ENCODE data around the gene CBLB. TPM values are rescaled to one million over a fixed set of nuclear protein-coding genes. Genes with fewer than 3 reads are reported as not detected.
A peak's percentile ranks its signal among the peaks of the same experiment; 100 is the strongest.

The CBLB gene
- total and polyA plus RNA-seq, 12 donors: 20.4 to 58.9 (median 33.5) TPM

GRCh38 chr3:105746231-105746996 lies 122.4 kb downstream of the CBLB start:
- TF ChIP-seq CTCF (IDR thresholded peaks at IDR 0.05) (no peak), POLR2A (IDR thresholded peaks at IDR 0.05) (no peak)
- Histone ChIP-seq H3K9me3 (replicated peaks in 1 of 3) (no peaks in the 10 kb centered on the region), H3K36me3 (replicated peaks in 1 of 2) (peaks cover 0 to 12% of the 10 kb centered on the region in 2 donors), H3K27me3 (no peaks in the 10 kb centered on the region), H3K4me1 (replicated peaks in 1 of 2) (peaks cover 6 to 21% of the 10 kb centered on the region in 2 donors), H3K4me3 (no peak overlapping the region), H3K27ac (peak overlapping the region in 3 of 5 donors; percentile 10 to 55 (median 27))
- WGBS, 4 donors: 61 to 87% (median 67%) methylated on average over 3 of the region's 3 CpGs
- intact Hi-C loops (cut with DNase I): no loop called here
- DNase-seq: no peak

GRCh38 chr3:105745046-105745445 lies 123.8 kb downstream of the CBLB start:
- H3K4me3 ChIP-seq: no peak overlapping the region
- H3K27ac ChIP-seq: no peak overlapping the region
- WGBS, 4 donors: 90 to 92% (median 91%) methylated on average over 3 of the region's 3 CpGs
- H3K36me3 ChIP-seq (replicated peaks in 1 of 2): peaks cover 0 to 12% of the 10 kb centered on the region in 2 donors
- no peaks in the 10 kb centered on the region for H3K27me3 ChIP-seq
- H3K4me1 ChIP-seq (replicated peaks in 1 of 2): peaks cover 6 to 21% of the 10 kb centered on the region in 2 donors
- intact Hi-C loops (cut with DNase I): no loop called here
- DNase-seq: no peak
- TF ChIP-seq POLR2A (IDR thresholded peaks at IDR 0.05) (no peak), CTCF (IDR thresholded peaks at IDR 0.05) (no peak)
- H3K9me3 ChIP-seq (replicated peaks in 1 of 3): no peaks in the 10 kb centered on the region

GRCh38 chr3:105744202-105744601 lies 124.6 kb downstream of the CBLB start:
- TF ChIP-seq POLR2A (IDR thresholded peaks at IDR 0.05): no peak
- TF ChIP-seq CTCF (IDR thresholded peaks at IDR 0.05): no peak
- no peak overlapping the region for H3K27ac ChIP-seq
- 94 to 99% (median 98%) methylated on average over 1 of the region's 1 CpG for WGBS, 4 donors

DNA sequence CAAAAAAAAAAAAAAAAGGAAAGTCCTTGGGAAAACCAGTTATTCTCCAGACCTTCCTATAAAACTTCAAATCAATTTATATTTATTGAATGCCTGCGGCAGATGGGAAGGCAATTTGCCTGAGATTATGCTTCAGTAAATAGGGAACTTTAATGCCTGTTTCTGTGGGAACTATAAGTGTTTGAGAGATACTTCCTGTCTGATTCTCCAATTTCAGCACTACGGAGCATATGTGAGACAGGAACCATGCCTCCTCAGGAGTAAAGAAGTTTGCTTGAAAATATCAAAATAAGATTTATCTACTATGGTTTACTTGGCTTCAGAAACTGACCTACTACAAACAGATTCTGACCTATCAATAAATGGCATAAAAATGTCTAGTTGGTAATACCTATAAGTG lies 135.5 kb downstream of the CBLB start:
- intact Hi-C loops (cut with DNase I): no loop called here
- no peak for TF ChIP-seq POLR2A (IDR thresholded peaks at IDR 0.05)
- no peak for TF ChIP-seq CTCF (IDR thresholded peaks at IDR 0.05)
- no peak for DNase-seq
- Histone ChIP-seq H3K27me3 (no peaks in the 10 kb centered on the region), H3K4me3 (no peak overlapping the region), H3K36me3 (replicated peaks in 1 of 2) (no peaks in the 10 kb centered on the region), H3K9me3 (replicated peaks in 1 of 3) (no peaks in the 10 kb centered on the region), H3K4me1 (replicated peaks in 1 of 2) (peaks cover 0 to 14% of the 10 kb centered on the region in 2 donors), H3K27ac (no peak overlapping the region)
- WGBS, 4 donors: 82 to 91% (median 84%) methylated on average over 2 of the region's 2 CpGs

More at GRCh38 chr3:105744202-105744601, 124.6 kb downstream of the CBLB start:
- intact Hi-C loops (cut with DNase I): no loop called here
- Histone ChIP-seq H3K27me3 (no peaks in the 10 kb centered on the region), H3K4me3 (no peak overlapping the region), H3K9me3 (replicated peaks in 1 of 3) (no peaks in the 10 kb centered on the region), H3K36me3 (replicated peaks in 1 of 2) (peaks cover 0 to 12% of the 10 kb centered on the region in 2 donors), H3K4me1 (replicated peaks in 1 of 2) (peaks cover 6 to 21% of the 10 kb centered on the region in 2 donors)
- no peak for DNase-seq

All from adrenal gland (tissue), 12 donors.